Astrocyte (in vitro differentiated cells and primary cell): ENCODE results near the gene CLDN6. TPM values are rescaled to one million over a fixed set of nuclear protein-coding genes. Genes with fewer than 3 reads are reported as not detected.

Source experiments
- DNase-seq: peaks from one replicate; pipeline ENCODE4 v3.0.0-alpha.2; 2010; ENCODE audit warnings: low read depth
- FAIRE-seq: peaks from 2 replicates; lab custom pipeline; 2011; peaks lifted over from hg19 to GRCh38; lab: Jason Lieb, UNC
- H2AFZ ChIP-seq: 2 replicates; pipeline ENCODE4 v1.6.0; 2012; ENCODE audit warnings: low read depth, low read length, inconsistent platforms
- H3K27ac ChIP-seq: 2 replicates; pipeline ENCODE4 v1.5.1; 2011; ENCODE audit warnings: low read depth, low read length, inconsistent platforms
- H3K27me3 ChIP-seq: 2 replicates; pipeline ENCODE4 v1.6.0; 2011; ENCODE audit warnings: low read length, inconsistent platforms; ENCODE audit not compliant: insufficient read depth
- H3K36me3 ChIP-seq: 2 replicates; pipeline ENCODE4 v1.5.1; 2011; ENCODE audit warnings: low read length, inconsistent platforms; ENCODE audit not compliant: insufficient read depth
- H3K4me1 ChIP-seq: 2 replicates; pipeline ENCODE4 v1.5.1; 2011; ENCODE audit warnings: low read length, inconsistent platforms; ENCODE audit not compliant: insufficient read depth
- H3K4me2 ChIP-seq: 2 replicates; pipeline ENCODE4 v1.6.0; 2012; ENCODE audit warnings: low read length, inconsistent platforms
- H3K4me3 ChIP-seq: 2 replicates; pipeline ENCODE4 v1.5.1; 2011; ENCODE audit warnings: low read depth, mild to moderate bottlenecking, low read length, inconsistent platforms; ENCODE audit not compliant: insufficient read depth
- H3K79me2 ChIP-seq: 2 replicates; pipeline ENCODE4 v1.6.0; 2012; ENCODE audit warnings: mild to moderate bottlenecking, low read length, inconsistent platforms; ENCODE audit not compliant: insufficient read depth
- H3K9ac ChIP-seq: 2 replicates; pipeline ENCODE4 v1.6.0; 2012; ENCODE audit warnings: mild to moderate bottlenecking, low read length, inconsistent platforms
- H3K9me3 ChIP-seq: 2 replicates; pipeline ENCODE4 v1.5.1; 2012; ENCODE audit warnings: low read depth, mild to moderate bottlenecking, low read length, inconsistent platforms; ENCODE audit not compliant: insufficient read depth
- H4K20me1 ChIP-seq: 2 replicates; pipeline ENCODE4 v1.6.0; 2012; ENCODE audit warnings: low read length, inconsistent platforms; ENCODE audit not compliant: insufficient read depth
- H3K27ac Mint-ChIP-seq: one replicate; pipeline ENCODE4 v1.8.0; 2021; ENCODE audit warnings: mild to moderate bottlenecking, mixed read lengths; ENCODE audit not compliant: unreplicated experiment
- H3K27me3 Mint-ChIP-seq: one replicate; pipeline ENCODE4 v1.8.0; 2021; ENCODE audit warnings: low read depth, mixed read lengths; ENCODE audit not compliant: unreplicated experiment
- H3K36me3 Mint-ChIP-seq: one replicate; pipeline ENCODE4 v1.8.0; 2021; ENCODE audit warnings: low read depth, mixed read lengths; ENCODE audit not compliant: unreplicated experiment
- H3K4me1 Mint-ChIP-seq: one replicate; pipeline ENCODE4 v1.8.0; 2021; ENCODE audit warnings: low read depth, mixed read lengths; ENCODE audit not compliant: unreplicated experiment
- H3K4me3 Mint-ChIP-seq: one replicate; pipeline ENCODE4 v1.8.0; 2021; ENCODE audit warnings: mild to moderate bottlenecking, moderate library complexity, mixed read lengths; ENCODE audit not compliant: unreplicated experiment
- H3K9me3 Mint-ChIP-seq: one replicate; pipeline ENCODE4 v1.8.0; 2021; ENCODE audit warnings: mild to moderate bottlenecking, mixed read lengths; ENCODE audit not compliant: unreplicated experiment
- EZH2 ChIP-seq: IDR thresholded peaks from 2 replicates; pipeline ENCODE4 v1.6.1; 2012; ENCODE audit warnings: mild to moderate bottlenecking, low read length, inconsistent platforms; ENCODE audit not compliant: insufficient read depth
- total RNA-seq: library from RNA; stranded (reverse); gene quantifications from 2 replicates; pipeline ENCODE4 v1.2.1, GENCODE V29; 2021
- TF ChIP-seq, protein P1 (sequence below): IDR thresholded peaks from 2 replicates; pipeline ENCODE4 v1.5.1; 2011; ENCODE audit warnings: low read depth, mild to moderate bottlenecking, inconsistent platforms, low read length, moderate library complexity; ENCODE audit not compliant: insufficient read depth

CLDN6 gene
- total RNA-seq, 1 donor from 2014 or later: 584 TPM

DNA sequence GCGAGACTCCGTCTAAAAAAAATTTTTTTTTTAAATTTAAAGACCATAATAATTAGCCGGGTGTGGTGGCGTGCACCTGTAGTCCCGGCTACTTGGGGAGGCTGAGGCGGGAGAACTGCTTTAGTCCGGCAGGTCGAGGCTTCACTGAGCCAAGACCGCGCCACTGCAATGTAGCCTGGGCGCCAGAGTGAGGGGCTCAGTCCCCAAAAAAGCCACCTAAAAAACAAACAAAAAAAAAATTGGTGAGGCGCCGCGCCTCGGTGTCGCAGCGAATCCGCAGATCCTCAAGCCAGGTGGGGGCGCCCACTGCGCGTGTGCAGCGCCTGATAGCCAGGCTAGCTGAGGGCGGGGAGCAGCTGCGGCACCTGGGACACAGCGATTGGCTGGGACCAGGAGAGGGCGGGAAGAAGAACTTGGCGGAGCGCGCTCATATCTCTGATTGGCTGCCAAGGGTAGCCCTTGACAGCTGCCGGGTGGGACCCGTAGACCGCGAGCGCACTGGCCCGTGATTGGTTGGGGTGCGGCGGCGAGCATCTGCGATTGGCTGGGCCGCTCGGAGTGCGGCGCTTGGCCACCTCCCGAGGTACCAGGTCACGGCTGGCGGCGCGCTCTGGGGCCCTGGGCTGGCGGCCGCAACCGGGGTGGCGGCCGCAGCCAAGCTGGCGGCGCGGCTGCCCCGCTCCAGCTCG, 14.3 kb downstream of the CLDN6 start:
- Histone ChIP-seq H3K79me2 (no peaks in the 10 kb centered on the region), H4K20me1 (no peaks in the 10 kb centered on the region), H3K27me3 (peaks cover 31% of the 10 kb centered on the region), H3K36me3 (no peaks in the 10 kb centered on the region), H3K9me3 (no peaks in the 10 kb centered on the region), H3K4me2 (peak overlapping the region; percentile 58), H3K4me3 (no peak overlapping the region), H3K27ac (no peak overlapping the region), H3K4me1 (peaks cover 6% of the 10 kb centered on the region), H2AFZ (no peak overlapping the region), H3K9ac (no peak overlapping the region)
- Mint-ChIP-seq H3K27me3 (peaks cover 12% of the 10 kb centered on the region), H3K9me3 (no peaks in the 10 kb centered on the region), H3K36me3 (no peaks in the 10 kb centered on the region), H3K4me3 (no peak overlapping the region), H3K27ac (no peak overlapping the region), H3K4me1 (peaks cover 13% of the 10 kb centered on the region)
- FAIRE-seq: no peak
- TF ChIP-seq, protein P1, sequence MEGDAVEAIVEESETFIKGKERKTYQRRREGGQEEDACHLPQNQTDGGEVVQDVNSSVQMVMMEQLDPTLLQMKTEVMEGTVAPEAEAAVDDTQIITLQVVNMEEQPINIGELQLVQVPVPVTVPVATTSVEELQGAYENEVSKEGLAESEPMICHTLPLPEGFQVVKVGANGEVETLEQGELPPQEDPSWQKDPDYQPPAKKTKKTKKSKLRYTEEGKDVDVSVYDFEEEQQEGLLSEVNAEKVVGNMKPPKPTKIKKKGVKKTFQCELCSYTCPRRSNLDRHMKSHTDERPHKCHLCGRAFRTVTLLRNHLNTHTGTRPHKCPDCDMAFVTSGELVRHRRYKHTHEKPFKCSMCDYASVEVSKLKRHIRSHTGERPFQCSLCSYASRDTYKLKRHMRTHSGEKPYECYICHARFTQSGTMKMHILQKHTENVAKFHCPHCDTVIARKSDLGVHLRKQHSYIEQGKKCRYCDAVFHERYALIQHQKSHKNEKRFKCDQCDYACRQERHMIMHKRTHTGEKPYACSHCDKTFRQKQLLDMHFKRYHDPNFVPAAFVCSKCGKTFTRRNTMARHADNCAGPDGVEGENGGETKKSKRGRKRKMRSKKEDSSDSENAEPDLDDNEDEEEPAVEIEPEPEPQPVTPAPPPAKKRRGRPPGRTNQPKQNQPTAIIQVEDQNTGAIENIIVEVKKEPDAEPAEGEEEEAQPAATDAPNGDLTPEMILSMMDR: no peak
- TF ChIP-seq EZH2: no peak
- DNase-seq: peak; percentile 93

DNA sequence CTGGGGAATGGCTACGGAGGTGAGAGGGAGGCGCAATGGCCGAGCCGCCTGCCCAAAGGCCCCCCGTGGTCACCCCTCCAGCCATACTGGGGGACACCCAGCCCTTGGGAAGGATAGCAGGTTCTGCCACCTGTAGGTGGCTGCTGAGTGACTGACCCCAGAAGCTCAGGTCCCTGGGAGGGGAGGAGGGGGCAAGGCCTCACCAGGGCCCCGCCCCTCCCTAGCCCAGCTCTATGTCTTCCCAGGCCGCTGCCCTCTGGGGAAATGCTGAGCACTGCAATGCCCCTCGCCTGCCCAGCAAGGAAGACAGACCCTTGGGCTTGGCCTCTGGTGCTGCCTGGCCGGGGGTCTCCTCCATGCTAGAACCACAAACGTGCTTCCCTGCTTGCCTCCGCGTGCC, 16.7 kb downstream of the CLDN6 start:
- Histone ChIP-seq H3K4me3 (no peak overlapping the region), H3K27me3 (peaks cover 14% of the 10 kb centered on the region), H3K9me3 (no peaks in the 10 kb centered on the region), H3K9ac (no peak overlapping the region), H2AFZ (no peak overlapping the region), H4K20me1 (no peaks in the 10 kb centered on the region), H3K4me1 (no peaks in the 10 kb centered on the region), H3K27ac (no peak overlapping the region), H3K36me3 (no peaks in the 10 kb centered on the region), H3K79me2 (no peaks in the 10 kb centered on the region), H3K4me2 (no peak overlapping the region)
- H3K27ac Mint-ChIP-seq: peak overlapping the region; percentile 53
- FAIRE-seq (no peak), DNase-seq (no peak)
- H3K4me1 Mint-ChIP-seq: no peaks in the 10 kb centered on the region
- no peaks in the 10 kb centered on the region for H3K36me3 Mint-ChIP-seq
- no peaks in the 10 kb centered on the region for H3K9me3 Mint-ChIP-seq
- TF ChIP-seq, protein P1: no peak
- no peak for TF ChIP-seq EZH2
- no peak overlapping the region for H3K4me3 Mint-ChIP-seq
- peaks cover 10% of the 10 kb centered on the region for H3K27me3 Mint-ChIP-seq

DNA sequence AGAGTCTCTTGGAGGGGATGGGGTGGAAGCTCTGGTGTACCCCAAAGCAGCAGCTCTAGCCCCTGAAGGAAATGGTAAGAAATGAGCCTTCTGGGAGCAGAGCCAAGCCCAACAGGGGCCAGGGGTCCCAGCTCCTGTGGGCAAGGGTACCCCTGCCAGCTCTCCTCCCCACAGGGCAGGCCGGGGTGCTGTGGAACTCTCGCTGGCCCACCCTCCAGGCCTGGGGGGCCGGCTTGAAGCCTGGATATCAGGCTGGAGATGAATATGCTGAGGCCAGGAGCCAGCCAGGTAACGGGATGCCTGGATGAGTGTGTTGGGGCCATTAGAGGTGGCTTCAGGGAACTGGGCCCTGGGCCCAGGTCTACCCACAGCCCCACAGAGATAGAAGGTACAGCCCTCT, 17.4 kb downstream of the CLDN6 start:
- H3K4me3 Mint-ChIP-seq: no peak overlapping the region
- no peaks in the 10 kb centered on the region for H4K20me1 ChIP-seq
- H2AFZ ChIP-seq: no peak overlapping the region
- no peaks in the 10 kb centered on the region for H3K9me3 Mint-ChIP-seq
- H3K4me1 ChIP-seq: no peaks in the 10 kb centered on the region
- no peak overlapping the region for H3K9ac ChIP-seq
- H3K79me2 ChIP-seq: no peaks in the 10 kb centered on the region
- no peak overlapping the region for H3K27ac ChIP-seq
- H3K27me3 Mint-ChIP-seq: peaks cover 12% of the 10 kb centered on the region
- H3K27me3 ChIP-seq: peaks cover 14% of the 10 kb centered on the region
- FAIRE-seq (no peak), DNase-seq (no peak)
- no peak overlapping the region for H3K4me3 ChIP-seq
- H3K36me3 Mint-ChIP-seq: no peaks in the 10 kb centered on the region
- no peak overlapping the region for H3K4me2 ChIP-seq
- H3K4me1 Mint-ChIP-seq: no peaks in the 10 kb centered on the region
- TF ChIP-seq, protein P1: no peak
- TF ChIP-seq EZH2: no peak
- H3K27ac Mint-ChIP-seq: no peak overlapping the region
- H3K9me3 ChIP-seq: no peaks in the 10 kb centered on the region
- H3K36me3 ChIP-seq: no peaks in the 10 kb centered on the region
